ENCODE results near the gene COX14.
A peak's percentile ranks its signal among the peaks of the same experiment; 100 is the strongest.
"Not testable (repeated sequence)": the region's sequence is repeated elsewhere in the genome, so short reads cannot be mapped to it uniquely, and the experiment has no call there.

COX14 gene

DNA sequence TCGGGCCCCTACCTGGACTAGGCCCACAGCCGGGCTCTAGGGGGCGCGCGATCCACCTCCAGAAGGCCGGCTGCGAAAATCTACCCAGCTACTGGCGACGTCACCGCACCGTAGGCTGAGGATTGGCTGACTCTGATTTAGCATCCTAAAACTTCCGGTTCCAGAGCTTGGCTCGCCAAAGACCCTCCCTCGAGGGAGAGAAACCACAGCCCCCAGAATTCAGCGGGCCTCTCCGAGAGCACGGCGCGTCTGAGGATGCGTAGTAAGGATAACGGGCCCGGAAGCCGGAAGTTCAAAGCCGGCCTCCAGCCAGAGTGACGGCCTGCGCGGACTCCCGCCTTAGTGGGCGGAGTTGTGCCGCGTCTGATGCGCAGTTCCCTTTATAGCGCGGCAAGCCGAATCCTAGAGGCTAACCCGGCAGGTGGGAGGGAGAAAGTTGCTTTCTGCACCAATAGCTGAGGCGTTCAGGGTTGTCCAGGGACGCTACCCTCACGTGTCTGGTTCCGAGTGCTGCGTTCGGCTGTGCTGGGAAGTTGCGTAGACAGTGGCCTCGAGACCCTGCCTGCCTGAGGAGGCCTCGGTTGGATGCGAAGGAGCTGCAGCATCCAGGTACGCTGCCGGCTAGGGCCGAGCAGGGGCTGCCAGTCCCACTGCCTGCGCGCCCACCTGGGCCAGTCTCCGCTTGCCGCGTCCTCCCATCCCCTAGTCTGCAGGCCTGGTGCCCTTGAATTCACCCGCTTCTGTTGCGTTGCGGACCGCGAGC lies at the start of gene COX14:
Gene COX14 (plus strand): TSS at position 544 of the 763 bp plus-strand sequence. CDS start 7,808 bp downstream, outside the sequence.
- peak; percentile 96 for FAIRE-seq
- peak; percentile 84 for DNase-seq (ENCODE audit: insufficient read length, low spot score)

DNA sequence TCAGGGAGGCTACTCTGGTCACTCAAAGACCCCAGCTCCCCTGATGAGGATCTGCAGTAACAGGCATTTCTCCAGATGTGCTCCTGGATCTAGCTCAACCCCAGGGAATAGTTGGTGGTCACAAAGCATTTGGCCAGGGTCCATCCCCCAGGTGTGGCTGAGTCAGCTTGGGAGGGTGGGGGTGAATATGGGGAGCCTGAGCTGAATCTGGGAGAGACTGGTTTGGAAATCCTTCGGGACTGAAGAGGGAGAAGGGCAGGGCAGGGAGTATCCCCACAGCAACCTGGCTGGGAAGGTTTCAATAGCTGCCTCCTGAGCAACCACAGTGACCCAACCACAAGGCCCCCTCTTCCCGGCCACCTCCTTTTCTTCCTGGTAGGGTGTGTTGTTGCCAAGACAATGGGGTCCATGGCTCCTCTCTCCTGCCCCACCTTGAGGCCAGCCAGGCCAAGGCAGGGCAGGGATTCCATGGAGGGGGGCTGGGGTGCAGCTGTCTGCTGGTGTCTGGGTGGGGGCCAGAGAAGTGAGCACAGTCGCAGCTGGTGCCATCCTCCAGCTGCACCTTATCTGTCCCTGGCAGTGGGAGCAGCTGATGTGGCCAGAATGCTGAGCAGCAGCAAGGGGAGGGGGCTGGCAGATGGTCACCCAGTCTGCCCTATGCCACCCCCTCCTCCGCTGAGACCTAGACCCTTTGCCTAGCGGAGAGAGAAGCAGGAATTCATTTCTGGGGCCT lies 49.1 kb upstream of the COX14 start:
- DNase-seq (ENCODE audit: insufficient read length, low spot score) = no peak
- no peak for FAIRE-seq

DNA sequence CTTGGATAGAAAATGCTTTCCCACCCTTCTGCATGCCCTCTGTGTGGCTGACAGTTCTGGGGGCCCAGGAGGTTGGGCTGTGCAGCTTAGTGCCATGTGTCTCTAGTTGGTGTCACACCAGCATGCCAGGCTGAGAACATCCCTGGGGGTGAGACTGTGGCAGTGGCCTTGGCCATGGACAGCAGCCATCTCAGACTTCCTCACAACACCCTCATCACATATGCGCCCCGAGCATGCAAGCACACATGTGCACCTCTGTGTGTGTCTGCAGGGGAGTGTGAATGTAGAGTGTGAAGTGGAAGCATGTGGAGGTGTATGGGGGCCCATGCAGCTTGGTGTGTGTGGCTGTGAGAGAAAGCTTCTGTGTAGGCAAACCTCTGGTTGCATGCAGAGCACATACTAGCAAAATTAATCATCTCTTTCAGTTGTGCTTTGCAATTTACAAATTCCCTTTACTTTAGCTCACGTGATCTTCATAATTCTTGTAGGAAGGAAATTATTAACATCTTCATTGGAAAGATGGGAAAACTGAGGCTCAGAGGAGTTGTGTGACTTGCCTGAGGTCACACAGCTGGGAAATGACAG lies 46.2 kb upstream of the COX14 start:
- no peak for FAIRE-seq

DNA sequence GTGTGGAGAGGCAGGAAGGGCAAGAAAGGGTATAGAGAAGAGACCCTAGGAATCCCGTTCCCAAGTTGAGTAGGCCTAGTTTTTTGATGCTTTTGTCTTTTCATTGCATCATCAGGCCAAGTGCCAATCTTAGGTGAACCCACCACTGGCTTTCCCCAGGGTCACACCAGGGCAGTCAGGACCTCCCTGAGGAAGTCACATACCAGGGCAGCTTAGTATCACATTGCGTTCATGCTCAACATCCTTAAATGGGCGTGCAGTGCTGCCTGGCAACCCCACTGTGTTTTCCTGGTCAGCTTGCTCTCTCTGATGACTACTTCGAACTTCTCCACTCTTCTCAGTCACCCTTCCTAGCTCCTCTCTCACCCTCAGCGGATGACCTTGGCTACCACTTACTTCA lies 45.6 kb upstream of the COX14 start:
- DNase-seq (ENCODE audit: insufficient read length, low spot score) (no peak), FAIRE-seq (no peak)

More for the DNA sequence above, 46.2 kb upstream of the COX14 start:
- DNase-seq (ENCODE audit: insufficient read length, low spot score) = no peak

DNA sequence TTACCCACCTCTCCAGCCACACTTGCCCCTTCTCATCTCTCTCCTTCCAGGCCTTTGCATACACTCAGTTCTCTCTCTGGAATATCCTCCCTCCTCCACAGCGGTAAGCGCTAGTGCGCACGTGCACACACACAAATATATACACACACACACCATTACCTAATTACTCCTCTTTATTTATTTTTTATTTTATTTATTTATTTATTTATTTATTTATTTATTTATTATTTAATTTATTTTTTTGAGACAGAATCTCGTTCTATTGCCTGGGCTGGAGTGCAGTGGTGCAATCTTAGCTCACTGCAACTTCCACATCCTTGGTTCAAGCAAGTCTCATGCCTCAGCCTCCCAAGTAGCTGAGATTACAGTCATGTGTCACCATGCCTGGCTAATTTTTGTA lies 43.0 kb upstream of the COX14 start:
- DNase-seq (ENCODE audit: insufficient read length, low spot score) (no peak), FAIRE-seq (no peak)

DNA sequence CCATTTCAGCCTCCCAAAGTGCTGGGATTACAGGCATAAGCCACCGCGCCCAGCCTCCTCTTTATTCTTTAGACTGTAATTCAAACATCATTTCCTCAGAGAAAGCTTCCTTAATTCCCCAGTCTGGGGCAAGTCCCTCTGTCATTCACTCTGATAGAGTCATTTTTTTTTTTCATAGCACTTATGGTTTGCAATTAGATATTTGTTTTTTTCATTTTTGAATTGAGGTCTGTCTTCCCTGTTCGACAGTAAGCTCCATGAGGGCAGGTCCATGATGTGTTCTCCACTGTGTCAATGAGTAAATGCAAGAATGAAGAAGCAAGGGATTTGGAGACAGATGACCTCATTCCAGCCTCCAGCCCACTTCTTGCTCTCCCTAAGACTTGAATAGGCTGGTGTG lies 42.5 kb upstream of the COX14 start:
- DNase-seq (ENCODE audit: insufficient read length, low spot score) = no peak
- no peak for FAIRE-seq

DNA sequence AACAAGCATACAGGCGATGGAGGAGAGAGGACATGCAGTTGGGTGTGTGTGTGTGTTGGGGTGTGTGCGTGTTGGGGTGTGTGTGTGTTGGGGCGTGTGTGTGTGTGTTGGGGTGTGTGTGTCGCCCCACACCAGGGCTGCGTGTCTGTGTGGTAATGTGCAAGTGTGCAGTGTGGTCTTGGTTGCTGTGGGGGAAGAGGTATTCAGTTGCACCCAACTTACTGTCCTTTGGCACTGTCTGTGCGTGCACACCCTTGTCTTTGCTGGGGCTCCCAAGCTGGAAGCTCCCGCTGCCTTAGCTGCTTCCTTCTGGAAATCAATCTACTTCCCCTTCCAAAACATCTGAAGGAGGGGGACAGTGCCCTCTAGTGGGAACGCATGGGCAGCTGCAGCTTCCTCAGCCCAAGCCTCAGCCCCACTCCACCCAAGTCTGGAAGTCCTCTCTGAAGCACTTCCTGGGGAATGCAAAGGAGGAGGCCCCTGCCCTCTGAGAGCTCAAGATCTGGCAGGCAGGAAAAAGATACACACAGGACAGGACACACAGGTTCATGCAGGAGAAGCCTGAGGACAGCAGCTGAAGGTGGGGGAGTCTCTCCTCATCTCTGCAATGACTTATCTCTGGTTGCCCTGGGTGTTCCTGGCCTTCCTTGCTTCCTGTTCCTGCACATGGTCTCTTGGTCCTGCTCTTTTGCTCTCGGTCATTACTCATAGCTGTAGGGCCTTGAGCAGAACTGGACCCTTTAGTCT lies 41.5 kb upstream of the COX14 start:
- peak; percentile 57 for DNase-seq (ENCODE audit: insufficient read length, low spot score)
- FAIRE-seq = peak; percentile 83

DNA sequence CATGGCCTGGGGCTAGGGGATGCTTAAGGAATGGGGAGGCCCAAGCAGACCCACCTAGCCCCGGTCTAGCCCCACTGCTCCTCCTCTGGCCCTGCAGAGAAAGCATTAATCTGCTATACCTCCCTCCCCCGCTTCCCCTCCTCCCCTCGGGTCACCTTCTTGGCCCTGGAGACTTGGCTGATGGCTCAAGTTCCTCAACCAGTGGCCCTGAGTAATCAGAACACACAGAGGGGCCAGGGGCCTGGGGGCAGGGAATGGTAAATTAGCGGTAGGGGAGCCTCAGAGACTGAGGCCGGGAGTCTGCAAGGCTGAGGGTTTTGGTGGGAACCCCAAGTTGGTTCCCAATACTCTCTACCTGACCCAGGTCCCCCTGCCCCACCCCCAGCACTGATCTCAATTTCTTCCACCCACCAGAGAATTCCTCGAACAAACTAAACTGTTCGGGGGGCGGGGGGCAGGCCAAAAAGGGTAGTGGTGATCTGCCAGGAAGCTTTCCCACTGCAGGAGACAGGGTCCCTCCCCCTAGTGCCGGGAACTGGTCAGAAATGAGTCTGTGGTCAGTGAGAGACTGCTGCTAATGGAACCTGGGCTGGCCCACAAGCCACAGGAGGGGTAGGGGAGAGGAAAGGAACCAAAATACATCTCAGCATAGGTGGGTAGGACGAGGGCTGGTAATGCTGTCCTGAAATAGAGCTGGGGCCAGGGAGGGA lies 39.7 kb upstream of the COX14 start:
- no peak for FAIRE-seq

DNA sequence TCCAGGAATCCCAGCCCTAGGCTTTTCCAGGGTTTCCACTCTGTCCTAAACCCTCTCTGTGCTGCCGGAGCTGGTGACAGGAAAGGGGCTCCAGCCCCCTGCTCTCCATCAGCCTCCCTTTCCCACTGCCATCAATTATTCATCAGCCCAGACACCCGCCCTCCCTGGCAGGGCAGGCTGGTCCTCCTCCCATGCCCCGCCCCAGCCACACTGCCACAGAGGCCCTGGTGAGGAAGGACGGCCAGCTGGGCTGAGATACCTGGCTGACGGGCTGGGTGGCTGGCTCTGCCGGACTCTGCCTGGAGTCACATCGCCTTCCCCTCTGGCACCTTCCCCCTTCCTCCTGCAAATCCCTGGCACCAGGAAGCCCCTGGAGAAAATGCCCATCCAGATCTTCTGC lies 38.8 kb upstream of the COX14 start:
- FAIRE-seq = no peak
- DNase-seq (ENCODE audit: insufficient read length, low spot score) = no peak

More for the DNA sequence above, 39.7 kb upstream of the COX14 start:
- no peak for DNase-seq (ENCODE audit: insufficient read length, low spot score)

DNA sequence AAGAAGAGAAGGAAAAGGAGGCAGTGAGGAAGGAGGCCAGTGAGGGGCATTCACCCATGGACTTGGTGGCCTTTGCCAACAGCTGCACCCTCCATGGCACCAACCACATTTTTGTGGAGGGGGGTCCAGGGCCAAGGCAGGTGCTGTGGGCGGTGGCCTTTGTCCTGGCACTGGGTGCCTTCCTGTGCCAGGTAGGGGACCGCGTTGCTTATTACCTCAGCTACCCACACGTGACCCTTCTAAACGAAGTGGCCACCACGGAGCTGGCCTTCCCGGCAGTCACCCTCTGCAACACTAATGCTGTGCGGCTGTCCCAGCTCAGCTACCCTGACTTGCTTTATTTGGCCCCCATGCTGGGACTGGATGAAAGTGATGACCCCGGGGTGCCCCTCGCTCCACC lies 38.3 kb upstream of the COX14 start:
- DNase-seq (ENCODE audit: insufficient read length, low spot score) (no peak), FAIRE-seq (no peak)

DNA sequence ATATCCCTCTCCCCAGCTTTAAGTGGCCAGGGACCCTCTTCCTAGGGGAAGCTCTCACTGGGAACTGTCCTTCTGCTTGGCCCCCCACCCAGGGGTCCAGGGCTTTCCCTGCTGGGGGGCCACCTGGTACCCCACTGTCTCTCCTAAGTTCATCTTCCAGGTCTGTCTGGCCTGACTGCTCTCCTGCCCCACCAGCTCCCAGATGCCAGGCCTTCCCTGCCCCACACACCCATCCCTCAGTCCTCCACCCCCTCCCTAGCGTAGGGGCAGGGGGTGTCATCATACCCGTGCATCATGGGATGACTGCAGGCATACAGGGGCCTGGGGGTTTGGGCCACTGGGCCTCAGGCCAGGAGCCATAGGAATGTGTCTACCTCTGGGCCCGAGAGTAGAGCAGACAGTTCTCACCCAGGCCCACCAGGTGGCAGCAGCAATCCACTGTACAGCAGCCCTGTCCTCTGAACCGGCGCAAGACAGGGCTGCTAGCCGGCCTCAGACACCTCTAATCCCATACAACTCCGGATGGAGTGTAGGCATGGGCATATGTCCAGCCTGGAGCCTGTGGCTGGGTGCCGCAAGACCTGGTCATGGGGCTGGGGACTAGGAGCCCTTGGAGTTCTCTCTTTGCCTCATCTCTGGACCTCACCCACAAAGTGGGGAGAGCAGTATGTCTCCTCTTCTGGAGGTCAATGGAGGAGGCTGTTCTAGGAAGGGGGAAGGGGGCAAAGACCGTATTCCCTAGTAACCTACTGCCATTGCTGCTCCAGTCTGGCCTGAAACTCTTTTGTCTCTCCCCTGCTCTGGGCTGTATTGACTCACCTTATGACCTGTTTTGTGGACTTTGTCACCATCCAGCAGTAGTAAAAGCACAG lies 36.9 kb upstream of the COX14 start:
- FAIRE-seq (peak; percentile 94), DNase-seq (ENCODE audit: insufficient read length, low spot score) (peak; percentile 84)

DNA sequence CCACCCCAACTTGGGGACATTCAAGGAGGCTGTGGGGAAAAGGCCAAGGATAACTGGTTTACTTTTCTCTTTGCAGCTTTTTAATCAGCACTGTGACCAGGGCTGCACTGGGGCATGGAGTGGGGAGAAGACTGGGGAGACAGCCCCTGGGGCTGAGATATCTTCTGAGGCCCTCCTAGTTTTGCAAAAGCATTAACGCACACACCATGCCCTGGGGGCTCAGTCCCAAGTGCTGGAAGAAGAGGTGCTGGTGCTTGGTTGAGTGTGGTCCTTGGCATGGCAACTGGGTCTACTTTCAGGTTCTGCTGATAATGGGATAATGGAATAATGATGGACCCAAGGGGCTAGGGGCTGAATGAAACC lies 36.2 kb upstream of the COX14 start:
- FAIRE-seq = no peak
- DNase-seq (ENCODE audit: insufficient read length, low spot score) = no peak

DNA sequence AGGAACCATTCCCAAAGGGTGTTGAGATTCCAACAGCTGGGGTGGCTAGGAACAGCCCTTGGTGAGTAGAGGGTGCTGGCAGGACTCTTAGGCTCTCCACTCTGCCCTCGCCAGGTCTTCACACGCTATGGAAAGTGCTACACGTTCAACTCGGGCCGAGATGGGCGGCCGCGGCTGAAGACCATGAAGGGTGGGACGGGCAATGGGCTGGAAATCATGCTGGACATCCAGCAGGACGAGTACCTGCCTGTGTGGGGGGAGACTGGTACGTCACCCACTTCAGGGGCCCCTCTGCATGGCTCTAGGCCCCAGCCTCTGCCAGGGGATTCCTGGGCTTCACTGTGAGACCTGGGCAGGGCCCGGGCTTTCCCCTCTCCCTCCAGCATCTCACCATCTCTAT lies 34.9 kb upstream of the COX14 start:
- FAIRE-seq = no peak

DNA sequence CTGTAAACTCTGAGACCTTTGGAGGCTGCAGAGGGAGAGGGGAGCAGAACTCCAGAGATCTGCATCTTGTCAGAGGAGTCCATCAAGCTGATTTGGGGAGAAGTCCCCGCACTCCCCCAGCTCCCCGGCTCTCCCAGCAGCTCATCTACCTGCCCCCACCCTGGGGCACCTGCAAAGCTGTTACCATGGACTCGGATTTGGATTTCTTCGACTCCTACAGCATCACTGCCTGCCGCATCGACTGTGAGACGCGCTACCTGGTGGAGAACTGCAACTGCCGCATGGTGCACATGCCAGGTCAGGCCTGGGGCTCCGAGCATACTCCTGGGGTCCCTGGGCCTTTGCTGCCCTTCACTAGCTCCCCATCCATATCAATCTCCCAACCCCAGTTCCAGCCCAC lies 33.8 kb upstream of the COX14 start:
- DNase-seq (ENCODE audit: insufficient read length, low spot score) (no peak), FAIRE-seq (no peak)

More for the DNA sequence above, 34.9 kb upstream of the COX14 start:
- DNase-seq (ENCODE audit: insufficient read length, low spot score) = no peak

DNA sequence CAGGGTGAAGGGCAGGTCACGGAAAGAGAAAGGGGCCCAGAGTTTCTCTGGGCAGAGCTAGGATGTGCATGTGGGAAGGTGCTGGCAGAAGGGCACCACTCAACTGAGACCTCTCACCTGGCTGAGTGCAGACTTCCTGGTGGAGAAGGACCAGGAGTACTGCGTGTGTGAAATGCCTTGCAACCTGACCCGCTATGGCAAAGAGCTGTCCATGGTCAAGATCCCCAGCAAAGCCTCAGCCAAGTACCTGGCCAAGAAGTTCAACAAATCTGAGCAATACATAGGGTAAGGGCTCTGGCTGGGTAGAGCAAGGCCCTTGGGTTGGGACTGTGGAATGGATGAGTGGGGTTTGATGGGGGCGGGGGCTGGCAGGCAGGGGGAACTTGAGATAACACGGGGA lies 32.3 kb upstream of the COX14 start:
- DNase-seq (ENCODE audit: insufficient read length, low spot score) = no peak
- no peak for FAIRE-seq

DNA sequence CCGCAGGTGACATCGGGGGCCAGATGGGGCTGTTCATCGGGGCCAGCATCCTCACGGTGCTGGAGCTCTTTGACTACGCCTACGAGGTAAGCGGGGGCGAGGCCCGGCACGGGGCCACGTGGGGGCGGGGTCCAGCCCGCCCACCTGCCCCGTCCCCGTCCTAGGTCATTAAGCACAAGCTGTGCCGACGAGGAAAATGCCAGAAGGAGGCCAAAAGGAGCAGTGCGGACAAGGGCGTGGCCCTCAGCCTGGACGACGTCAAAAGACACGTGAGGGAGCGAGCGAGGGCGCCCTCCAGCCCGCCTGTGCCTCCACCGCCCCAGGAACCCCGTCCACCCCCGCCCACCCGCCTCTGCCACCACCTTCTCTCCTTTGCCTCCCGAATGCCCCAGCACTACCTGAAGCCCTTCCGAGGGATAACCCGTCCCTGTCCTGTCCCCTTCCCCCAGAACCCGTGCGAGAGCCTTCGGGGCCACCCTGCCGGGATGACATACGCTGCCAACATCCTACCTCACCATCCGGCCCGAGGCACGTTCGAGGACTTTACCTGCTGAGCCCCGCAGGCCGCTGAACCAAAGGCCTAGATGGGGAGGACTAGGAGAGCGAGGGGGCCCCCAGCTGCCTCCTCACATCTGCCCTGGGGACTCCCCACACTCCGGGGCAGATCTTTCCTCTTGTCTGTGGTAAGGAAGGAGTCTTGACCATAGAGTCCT lies 30.8 kb upstream of the COX14 start:
- DNase-seq (ENCODE audit: insufficient read length, low spot score) = no peak

DNA sequence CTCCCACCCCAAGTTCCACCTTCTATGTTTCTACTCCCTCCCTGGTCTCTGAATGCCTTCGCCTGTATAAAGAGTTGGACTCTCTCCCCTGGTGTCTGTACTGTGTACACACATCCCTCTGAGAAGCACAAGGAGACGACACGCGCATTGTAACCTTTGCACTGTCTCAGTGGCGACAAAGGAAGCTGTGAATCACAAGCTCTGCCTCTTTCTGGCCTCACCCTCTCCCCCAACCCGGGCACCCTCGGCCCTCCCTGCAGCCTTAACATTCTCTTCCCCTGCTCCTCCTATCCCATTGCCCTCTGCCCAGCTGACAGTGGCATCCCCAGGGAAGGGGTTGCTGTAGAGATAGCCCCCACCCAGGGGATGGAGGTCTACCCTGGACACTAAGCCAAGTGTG lies 29.4 kb upstream of the COX14 start:
- DNase-seq (ENCODE audit: insufficient read length, low spot score) (no peak), FAIRE-seq (no peak)

More for the DNA sequence above, 30.8 kb upstream of the COX14 start:
- no peak for FAIRE-seq

DNA sequence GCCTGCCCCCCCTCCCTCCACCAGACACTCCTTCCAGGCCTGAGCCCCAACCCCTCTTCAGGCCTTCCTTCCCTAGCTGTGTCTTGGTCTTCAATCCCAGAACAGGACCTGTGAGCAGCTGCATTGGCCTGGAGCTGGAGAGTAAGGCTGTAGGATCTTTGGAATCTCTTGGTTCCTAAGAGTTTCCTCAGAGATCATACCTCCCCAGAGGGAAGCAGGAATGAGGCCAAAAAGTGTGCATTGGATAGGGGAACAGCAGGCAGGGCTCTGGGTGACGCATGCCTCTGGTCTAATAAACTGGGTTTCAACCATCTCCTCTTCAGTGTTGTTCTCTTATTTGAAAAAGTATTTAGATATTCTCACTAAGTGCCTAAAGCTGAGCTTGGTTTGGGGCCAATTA lies 28.7 kb upstream of the COX14 start:
- DNase-seq (ENCODE audit: insufficient read length, low spot score) (no peak), FAIRE-seq (no peak)

DNA sequence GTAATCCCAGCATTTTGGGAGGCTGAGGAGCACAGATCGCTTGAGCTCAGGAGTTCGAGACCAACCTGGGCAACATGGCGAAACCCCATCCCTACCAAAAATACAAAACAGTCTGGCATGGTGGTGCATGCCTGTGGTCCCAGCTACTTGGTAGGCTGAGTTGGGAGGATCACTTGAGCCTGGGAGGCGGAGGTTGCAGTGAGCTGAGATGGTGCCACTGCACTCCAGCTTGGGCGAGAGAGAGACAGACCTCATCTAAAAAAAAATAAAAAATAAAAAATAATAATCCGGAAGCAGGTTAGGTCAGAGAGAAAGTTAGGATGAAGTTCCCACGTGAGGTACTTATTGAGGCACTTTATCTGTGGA lies 27.6 kb upstream of the COX14 start:
- not testable (repeated sequence) for DNase-seq (ENCODE audit: insufficient read length, low spot score); FAIRE-seq

Data from GM19239 (cell line).